Left ventricle myocardium superior (tissue), 1 donor: ENCODE measurements around the gene PTX4. TPM values are rescaled to one million over a fixed set of nuclear protein-coding genes. Genes with fewer than 3 reads are reported as not detected.

Source experiments
- ATAC-seq: fragments of 200-7000 bp; cut with Tn5 transposase; one replicate; pipeline ENCODE4 v1.9.1; 2020; ENCODE audit warnings: mild to moderate bottlenecking, moderate library complexity
- DNase-seq: peaks from one replicate; pipeline ENCODE4 v3.0.0-alpha.2; 2020
- intact Hi-C: fragments of 100-400 bp; cut with micrococcal nuclease; formaldehyde crosslinking; loops from one replicate; pipeline ENCODE4 v1.11.0; 2022
- total RNA-seq: library from RNA; stranded (reverse); fragmentation: NEBNext Ultra II Directional; extraction: Animal tissue kit (Norgen Biotek cat#: 25700); gene quantifications from one replicate; pipeline ENCODE4 v1.2.1, GENCODE V29; 2021
- donor health status: DM: no; HTN: yes; CAD: no; lungs with severe emphysema.

Gene PTX4
- total RNA-seq, 1 donor from 2014 or later, result not detected

- no peak for ATAC-seq
- intact Hi-C loops, result no loop called here
- DNase-seq, result no peak
Measured at GRCh38 chr16:1436731-1437355, 51.9 kb downstream of the PTX4 start.

GRCh38 chr16:1435921-1436697, 52.6 kb downstream of the PTX4 start:
- DNase-seq, result no peak
- intact Hi-C loops, result no loop called here
- ATAC-seq, result no peak

Other genes with a start within 250 kb of the PTX4 start
- 4.3 TPM for gene TPSAB1, start 248.2 kb downstream of the PTX4 start, total RNA-seq
- gene TPSD1, start 232.9 kb downstream of the PTX4 start, total RNA-seq, result 0.50 TPM
- 93.8 TPM for gene UBE2I, start 179.3 kb downstream of the PTX4 start, total RNA-seq
- gene BAIAP3, start 155.3 kb downstream of the PTX4 start, total RNA-seq, result 5.2 TPM
- 55.9 TPM for gene TSR3, start 137.1 kb downstream of the PTX4 start, total RNA-seq
- 37.6 TPM for gene GNPTG, start 137.0 kb downstream of the PTX4 start, total RNA-seq
- 16.4 TPM for gene UNKL, start 74.2 kb downstream of the PTX4 start, total RNA-seq
- 13.3 TPM for gene UQCC4, start 68.2 kb downstream of the PTX4 start, total RNA-seq
- 0.27 TPM for gene PERCC1, start 57.9 kb downstream of the PTX4 start, total RNA-seq
- gene CCDC154, start 44.4 kb downstream of the PTX4 start, total RNA-seq, result 1.6 TPM
- 53.2 TPM for gene CLCN7, start 13.9 kb downstream of the PTX4 start, total RNA-seq
- 21.6 TPM for gene TELO2, start 4.4 kb upstream of the PTX4 start, total RNA-seq
- 28.8 TPM for gene TMEM204, start 44.7 kb upstream of the PTX4 start, total RNA-seq
- 7.5 TPM for gene IFT140, start 123.1 kb upstream of the PTX4 start, total RNA-seq
- gene CRAMP1, start 123.4 kb upstream of the PTX4 start, total RNA-seq, result 11.3 TPM
- gene JPT2, start 189.3 kb upstream of the PTX4 start, total RNA-seq, result 41.6 TPM
- gene MAPK8IP3, start 217.3 kb upstream of the PTX4 start, total RNA-seq, result 80.3 TPM